Neural cell (in vitro differentiated cells): ENCODE data around the gene NAA20. TPM values are rescaled to one million over a fixed set of nuclear protein-coding genes. Genes with fewer than 3 reads are reported as not detected.

Source experiments
- H2AFZ ChIP-seq: fragments of 200-600, 300-800 bp; sonication (generic), shearing (Covaris generic); 2 replicates; pipeline ENCODE4 v1.6.0; 2014; ENCODE audit warnings: low read depth, mild to moderate bottlenecking, antibody characterized with exemption, low read length, moderate library complexity
- H3F3A ChIP-seq: fragments of 200-600 bp; shearing (Covaris generic); 2 replicates; pipeline ENCODE4 v1.6.1; 2016; ENCODE audit warnings: mild to moderate bottlenecking, moderate library complexity, mixed read lengths, antibody characterized with exemption, low read length; ENCODE audit not compliant: insufficient read depth, poor library complexity, severe bottlenecking
- H3K27ac ChIP-seq: fragments of 200-600, 300-800 bp; sonication (generic), shearing (Covaris generic); 2 replicates; pipeline ENCODE4 v1.5.1; 2014; ENCODE audit warnings: mild to moderate bottlenecking, low read length, moderate library complexity
- H3K27me3 ChIP-seq: fragments of 300-800, 200-600 bp; sonication (generic), shearing (Covaris generic); 2 replicates; pipeline ENCODE4 v1.6.0; 2014; ENCODE audit warnings: mild to moderate bottlenecking, low read depth, low read length, moderate library complexity; ENCODE audit not compliant: insufficient read depth
- H3K36me3 ChIP-seq: fragments of 300-800, 200-600 bp; sonication (generic), shearing (Covaris generic); 2 replicates; pipeline ENCODE4 v1.5.1; 2014; ENCODE audit warnings: mild to moderate bottlenecking, antibody characterized with exemption, low read length, moderate library complexity; ENCODE audit not compliant: insufficient read depth
- H3K4me2 ChIP-seq: fragments of 300-800, 200-600 bp; sonication (generic), shearing (Covaris generic); 2 replicates; pipeline ENCODE4 v1.6.0; 2014; ENCODE audit warnings: mild to moderate bottlenecking, low read length
- H3K4me3 ChIP-seq: fragments of 300-800, 200-600 bp; sonication (generic), shearing (Covaris generic); 2 replicates; pipeline ENCODE4 v1.5.1; 2014; ENCODE audit warnings: mild to moderate bottlenecking, low read length, moderate library complexity
- H3K79me2 ChIP-seq: fragments of 200-600 bp; shearing (Covaris generic); replicated peaks from 2 replicates; pipeline ENCODE4 v1.6.0; 2014; ENCODE audit warnings: mild to moderate bottlenecking, low read length, moderate library complexity; ENCODE audit not compliant: insufficient read depth
- H3K9ac ChIP-seq: fragments of 300-800, 200-600 bp; sonication (generic), shearing (Covaris generic); 2 replicates; pipeline ENCODE4 v1.6.1; 2016; ENCODE audit warnings: mild to moderate bottlenecking, low read length, mixed read lengths
- H3K9me2 ChIP-seq: fragments of 200-600 bp; shearing (Covaris generic); 2 replicates; pipeline ENCODE4 v1.6.1; 2016; ENCODE audit warnings: mild to moderate bottlenecking, low read length, mixed read lengths; ENCODE audit not compliant: insufficient read depth
- H3K9me3 ChIP-seq: fragments of 200-600, 300-800 bp; sonication (generic), shearing (Covaris generic); 2 replicates; pipeline ENCODE4 v1.6.1; 2016; ENCODE audit warnings: mild to moderate bottlenecking, mixed run types, low read length, moderate library complexity, mixed read lengths
- H4K20me1 ChIP-seq: fragments of 200-600 bp; shearing (Covaris generic); 2 replicates; pipeline ENCODE4 v1.6.1; 2016; ENCODE audit warnings: mild to moderate bottlenecking, mixed run types; ENCODE audit not compliant: insufficient read depth
- EP300 ChIP-seq: fragments of 450-650 bp; conservative IDR thresholded peaks from 2 replicates; pipeline ENCODE4 v1.6.1; 2014; ENCODE audit warnings: antibody characterized with exemption, mild to moderate bottlenecking, moderate library complexity; ENCODE audit not compliant: poor library complexity, severe bottlenecking
- EZH2 ChIP-seq: fragments of 200-600, 300-800 bp; shearing (Covaris generic), sonication (generic); IDR thresholded peaks from 2 replicates; pipeline ENCODE4 v1.6.1; 2014; ENCODE audit warnings: antibody characterized with exemption, low read length, borderline replicate concordance, mild to moderate bottlenecking; ENCODE audit not compliant: insufficient read depth, poor library complexity, severe bottlenecking
- MXI1 ChIP-seq: fragments of 450-650 bp; conservative IDR thresholded peaks from 2 replicates; pipeline ENCODE4 v1.6.1; 2014; ENCODE audit warnings: antibody characterized with exemption, mild to moderate bottlenecking; ENCODE audit not compliant: poor library complexity, severe bottlenecking
- POLR2AphosphoS5 ChIP-seq: IDR thresholded peaks from 2 replicates; pipeline ENCODE4 v1.6.1; 2012
- RAD21 ChIP-seq: fragments of 450-650 bp; conservative IDR thresholded peaks from 2 replicates; pipeline ENCODE4 v1.6.1; 2014; ENCODE audit warnings: antibody characterized with exemption, mild to moderate bottlenecking, moderate library complexity
- REST ChIP-seq: IDR thresholded peaks from 2 replicates; pipeline ENCODE4 v1.6.1; 2012; ENCODE audit warnings: borderline replicate concordance
- SMC3 ChIP-seq: fragments of 450-650 bp; conservative IDR thresholded peaks from 2 replicates; pipeline ENCODE4 v1.6.1; 2014; ENCODE audit warnings: antibody characterized with exemption, mild to moderate bottlenecking, moderate library complexity; ENCODE audit not compliant: poor library complexity
- TAF1 ChIP-seq: IDR thresholded peaks from 2 replicates; pipeline ENCODE4 v1.6.1; 2012; ENCODE audit warnings: low read depth
- polyA plus RNA-seq: library from polyadenylated mRNA; depleted of rRNA; stranded (reverse); fragments of >200 nt; gene quantifications from 2 replicates; pipeline ENCODE4 v1.2.3, GENCODE V29; 2014
- TF ChIP-seq, protein P1 (sequence below): fragments of 450-650 bp; IDR thresholded peaks from 2 replicates; pipeline ENCODE4 v1.5.1; 2014; ENCODE audit warnings: antibody characterized with exemption, mild to moderate bottlenecking, moderate library complexity; ENCODE audit not compliant: poor library complexity, severe bottlenecking

NAA20 gene
- polyA plus RNA-seq, 1 donor from 2014 or later: 48.9 TPM

- Histone ChIP-seq H3K4me3 (no peak overlapping the region), H4K20me1 (no peaks in the 10 kb centered on the region), H2AFZ (no peak overlapping the region), H3K9me2 (no peaks in the 10 kb centered on the region), H3K27me3 (no peaks in the 10 kb centered on the region), H3K79me2 (no peaks in the 10 kb centered on the region), H3F3A (no peaks in the 10 kb centered on the region), H3K27ac (no peak overlapping the region), H3K36me3 (no peaks in the 10 kb centered on the region), H3K9ac (no peak overlapping the region), H3K4me2 (no peak overlapping the region), H3K9me3 (no peaks in the 10 kb centered on the region)
- no peak for TF ChIP-seq RAD21
- no peak for TF ChIP-seq POLR2AphosphoS5
- no peak for TF ChIP-seq EZH2
- no peak for TF ChIP-seq MXI1
- TF ChIP-seq SMC3: no peak
- no peak for TF ChIP-seq TAF1
- no peak for TF ChIP-seq EP300
- TF ChIP-seq, protein P1, sequence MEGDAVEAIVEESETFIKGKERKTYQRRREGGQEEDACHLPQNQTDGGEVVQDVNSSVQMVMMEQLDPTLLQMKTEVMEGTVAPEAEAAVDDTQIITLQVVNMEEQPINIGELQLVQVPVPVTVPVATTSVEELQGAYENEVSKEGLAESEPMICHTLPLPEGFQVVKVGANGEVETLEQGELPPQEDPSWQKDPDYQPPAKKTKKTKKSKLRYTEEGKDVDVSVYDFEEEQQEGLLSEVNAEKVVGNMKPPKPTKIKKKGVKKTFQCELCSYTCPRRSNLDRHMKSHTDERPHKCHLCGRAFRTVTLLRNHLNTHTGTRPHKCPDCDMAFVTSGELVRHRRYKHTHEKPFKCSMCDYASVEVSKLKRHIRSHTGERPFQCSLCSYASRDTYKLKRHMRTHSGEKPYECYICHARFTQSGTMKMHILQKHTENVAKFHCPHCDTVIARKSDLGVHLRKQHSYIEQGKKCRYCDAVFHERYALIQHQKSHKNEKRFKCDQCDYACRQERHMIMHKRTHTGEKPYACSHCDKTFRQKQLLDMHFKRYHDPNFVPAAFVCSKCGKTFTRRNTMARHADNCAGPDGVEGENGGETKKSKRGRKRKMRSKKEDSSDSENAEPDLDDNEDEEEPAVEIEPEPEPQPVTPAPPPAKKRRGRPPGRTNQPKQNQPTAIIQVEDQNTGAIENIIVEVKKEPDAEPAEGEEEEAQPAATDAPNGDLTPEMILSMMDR: no peak
- no peak for TF ChIP-seq REST
Measured at GRCh38 chr20:19977373-19977770, 39.8 kb upstream of the NAA20 start.

DNA sequence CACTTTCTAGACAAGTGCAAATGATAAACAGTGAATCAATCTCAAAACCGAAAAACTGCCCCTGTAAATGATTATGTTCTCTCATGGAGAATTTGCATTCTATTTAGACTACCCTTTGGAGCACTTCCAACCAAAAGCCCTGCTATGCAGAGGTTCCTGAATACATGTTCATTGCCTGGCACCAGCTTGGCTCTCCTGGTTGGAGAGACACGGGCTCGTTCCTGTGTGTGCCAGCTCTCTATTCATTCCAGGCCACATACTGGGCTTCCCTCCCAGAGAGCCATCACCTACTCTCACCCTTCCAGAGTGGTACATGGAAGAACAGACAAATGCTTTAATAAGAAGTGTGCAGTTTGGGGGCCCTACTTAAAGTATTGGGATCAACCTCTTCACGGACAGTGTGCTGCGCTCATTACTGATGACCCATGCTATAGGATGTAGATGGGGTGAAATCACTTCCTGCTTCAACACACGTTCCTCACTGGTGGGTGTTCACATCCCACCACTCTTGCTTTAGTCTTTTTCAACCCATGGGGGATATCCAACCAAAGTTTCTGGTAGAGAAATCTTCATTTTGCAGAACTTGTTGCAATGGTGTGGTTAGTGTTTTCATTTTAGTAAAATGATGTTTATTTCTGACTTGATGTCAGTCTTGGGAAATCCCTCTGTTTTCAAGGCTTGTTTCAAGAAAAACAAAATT, 38.5 kb upstream of the NAA20 start:
- Histone ChIP-seq H3K9me2 (no peaks in the 10 kb centered on the region), H3K79me2 (no peaks in the 10 kb centered on the region), H2AFZ (no peak overlapping the region), H3K9me3 (no peaks in the 10 kb centered on the region), H3K4me3 (no peak overlapping the region), H4K20me1 (no peaks in the 10 kb centered on the region), H3K27ac (no peak overlapping the region), H3K4me2 (no peak overlapping the region), H3K36me3 (no peaks in the 10 kb centered on the region), H3K27me3 (no peaks in the 10 kb centered on the region), H3F3A (no peaks in the 10 kb centered on the region), H3K9ac (no peak overlapping the region)
- TF ChIP-seq TAF1: no peak
- TF ChIP-seq POLR2AphosphoS5: no peak
- TF ChIP-seq SMC3: no peak
- no peak for TF ChIP-seq MXI1
- no peak for TF ChIP-seq EZH2
- no peak for TF ChIP-seq EP300
